Gastrocnemius medialis (tissue), 4 donors: Measurements from ENCODE around the gene NYAP2. TPM values are rescaled to one million over a fixed set of nuclear protein-coding genes. Genes with fewer than 3 reads are reported as not detected.

ENCODE experiments used
- ATAC-seq, 2 donors: fragments of 150-250 bp; one replicate each; pipeline ENCODE4 v1.9.1; 2016
- DNase-seq, 2 donors: peaks; one replicate each; pipeline ENCODE4 v3.0.0-alpha.2; 2019
- H3K27ac ChIP-seq, 4 donors: fragments of 200-600 bp; sonication (generic); 1 replicate in 1 of 4; 2 replicates in 3 of 4; pipeline ENCODE4 v1.5.1; 2016 to 2018; ENCODE audit warnings: mild to moderate bottlenecking in 2 of 4, moderate library complexity in 1 of 4
- H3K27me3 ChIP-seq, 3 donors: fragments of 200-600 bp; sonication (generic) in 2 of 3; 1 replicate in 1 of 3; 2 replicates in 2 of 3; pipeline versions ENCODE4 v1.5.1 to v1.6.0; 2016 to 2019; ENCODE audit warnings: mild to moderate bottlenecking in 1 of 3, moderate library complexity in 1 of 3
- H3K36me3 ChIP-seq, 2 donors: fragments of 200-600 bp; sonication (generic) in 1 of 2; one replicate each; pipeline ENCODE4 v1.5.1; 2017 to 2018
- H3K4me1 ChIP-seq, 2 donors: fragments of 200-600 bp; sonication (generic) in 1 of 2; one replicate each; pipeline ENCODE4 v1.5.1; 2016 to 2017; ENCODE audit warnings: mild to moderate bottlenecking in 2 of 2
- H3K4me3 ChIP-seq, 4 donors: fragments of 200-600 bp; sonication (generic) in 3 of 4; 1 replicate in 1 of 4; 2 replicates in 3 of 4; pipeline ENCODE4 v1.5.1; 2016 to 2019; ENCODE audit warnings: mild to moderate bottlenecking in 2 of 4
- H3K9me3 ChIP-seq, 3 donors: fragments of 200-600 bp; sonication (generic) in 2 of 3; 1 replicate in 1 of 3; 2 replicates in 2 of 3; pipeline ENCODE4 v1.5.1; 2016 to 2019
- CTCF ChIP-seq, 5 experiments: fragments of 450-650 bp in 3 of 5; fragments of 200-600 bp in 2 of 5; sonication (generic) in 2 of 5; IDR thresholded peaks in 4 of 5; conservative IDR thresholded peaks in 1 of 5; 1 replicate in 4 of 5; 2 replicates in 1 of 5; pipeline ENCODE4 v1.5.1; 2016 to 2019; ENCODE audit warnings: antibody characterized with exemption in 5 of 5, mild to moderate bottlenecking in 3 of 5, moderate library complexity in 3 of 5
- POLR2A ChIP-seq, 2 donors: fragments of 450-650 bp; IDR thresholded peaks; one replicate each; pipeline ENCODE4 v1.6.1; 2017; ENCODE audit warnings: antibody characterized with exemption in 2 of 2, mild to moderate bottlenecking in 2 of 2, moderate library complexity in 2 of 2
- in situ Hi-C, 4 donors: fragments of 200-750 bp; cut with MboI; loops; one replicate each; pipeline versions ENCODE4 v1.15.0 to v1.8.0; 2017; ENCODE audit warnings: low sequenced_read_pairs in 4 of 4
- intact Hi-C: fragments of 100-400 bp; cut with DNase I; formaldehyde crosslinking; loops from one replicate; pipeline ENCODE4 v1.15.1; 2023; ENCODE audit warnings: low total_unique reads
- total RNA-seq, 4 donors: library from RNA; depleted of rRNA; stranded (reverse); fragments of >200 nt; gene quantifications; one replicate each; pipeline versions ENCODE4 v1.1.0 to v1.2.3, GENCODE V29; 2016

Gene NYAP2
- total RNA-seq, 4 donors from 2014 or later = 0.36 to 1.7 (median 1.5) TPM

- intact Hi-C loops (no loop called here), in situ Hi-C loops (no loop called here)
- no peak for ATAC-seq
- Histone ChIP-seq H3K9me3 (no peaks in the 10 kb centered on the region), H3K4me3 (no peak overlapping the region), H3K27me3 (no peaks in the 10 kb centered on the region), H3K36me3 (no peaks in the 10 kb centered on the region), H3K27ac (no peak overlapping the region), H3K4me1 (no peaks in the 10 kb centered on the region)
- no peak for DNase-seq
- no peak for TF ChIP-seq CTCF (IDR thresholded peaks at IDR 0.05 in 4 of 5, conservative IDR thresholded peaks at IDR 0.05 in 1 of 5)
- no peak for TF ChIP-seq POLR2A (IDR thresholded peaks at IDR 0.05)
Measured at GRCh38 chr2:225400060-225400511, 576 bp downstream of the NYAP2 start.

DNA sequence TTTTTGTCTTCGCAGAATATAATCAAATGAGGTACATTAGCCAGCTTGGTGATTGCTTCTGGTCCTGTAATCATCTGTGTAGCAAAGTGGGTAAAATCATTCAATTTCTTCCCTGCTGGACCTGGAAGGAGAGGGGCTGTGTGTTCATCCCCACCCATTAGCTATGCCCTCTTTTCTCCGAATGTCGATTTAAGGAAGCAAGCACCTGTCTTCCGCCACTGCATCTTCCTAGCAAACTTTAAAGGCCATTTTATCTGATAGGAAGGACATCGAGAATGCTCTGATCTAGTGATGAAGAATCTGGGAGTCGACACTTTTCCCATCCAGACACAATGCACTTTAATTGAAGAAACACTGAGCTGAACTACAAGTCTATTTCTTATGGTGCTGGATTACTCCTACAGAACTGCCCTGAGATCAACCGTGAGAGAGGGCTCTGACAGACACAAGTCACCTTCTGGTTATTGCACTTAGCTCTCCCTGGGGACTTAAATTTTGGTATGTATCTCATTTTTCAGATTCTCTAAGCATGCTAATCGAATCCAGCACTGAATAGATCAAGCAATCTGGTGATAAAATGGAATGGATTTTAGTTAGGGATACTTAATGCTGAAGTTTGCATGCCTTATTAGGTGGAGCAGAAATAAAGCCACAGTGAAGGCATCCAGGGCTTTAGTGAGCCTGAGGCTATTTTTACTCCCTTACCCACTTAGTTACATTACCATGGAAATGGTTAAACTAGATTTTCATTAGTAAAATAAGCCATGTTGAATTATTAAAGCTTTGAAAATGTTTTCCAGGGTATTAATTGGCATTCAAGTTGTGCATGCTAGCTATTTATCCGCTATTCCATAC is 1.3 kb downstream of the NYAP2 start:
- intact Hi-C loops (no loop called here), in situ Hi-C loops (no loop called here)
- no peak for TF ChIP-seq POLR2A (IDR thresholded peaks at IDR 0.05)
- TF ChIP-seq CTCF (IDR thresholded peaks at IDR 0.05 in 4 of 5, conservative IDR thresholded peaks at IDR 0.05 in 1 of 5) = no peak
- no peak for DNase-seq
- H3K36me3 ChIP-seq = no peaks in the 10 kb centered on the region
- no peaks in the 10 kb centered on the region for H3K4me1 ChIP-seq
- H3K27ac ChIP-seq = no peak overlapping the region
- H3K4me3 ChIP-seq = no peak overlapping the region
- H3K9me3 ChIP-seq = no peaks in the 10 kb centered on the region
- no peaks in the 10 kb centered on the region for H3K27me3 ChIP-seq
- no peak for ATAC-seq

DNA sequence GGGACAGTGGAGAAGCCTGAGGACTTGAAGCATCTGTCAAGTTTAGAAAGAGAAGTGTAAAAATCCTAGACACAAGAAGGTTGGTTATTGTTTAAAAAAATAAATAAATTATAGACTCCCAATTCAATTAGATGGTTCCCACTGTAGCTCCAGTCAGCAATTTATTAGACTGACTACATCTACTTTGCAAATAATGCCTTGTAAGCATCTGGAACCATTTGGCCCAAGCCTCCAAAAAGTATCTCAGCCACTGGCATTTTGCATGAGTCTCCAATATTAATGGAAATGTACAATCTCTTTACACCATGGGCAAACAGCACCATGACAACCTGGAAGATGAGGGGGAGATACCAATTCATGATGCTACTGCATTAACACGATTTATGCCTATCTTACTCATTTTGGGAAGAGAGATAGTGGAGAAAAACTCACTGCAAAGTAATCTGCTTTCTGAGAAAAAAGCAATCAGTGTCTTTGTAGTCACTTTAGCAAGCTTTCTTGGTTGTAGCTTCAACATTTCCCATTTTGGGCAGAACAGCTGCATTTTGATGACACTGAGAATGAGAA is 2.8 kb downstream of the NYAP2 start:
- no peak for ATAC-seq
- no peak for TF ChIP-seq CTCF (IDR thresholded peaks at IDR 0.05 in 4 of 5, conservative IDR thresholded peaks at IDR 0.05 in 1 of 5)
- no peak for TF ChIP-seq POLR2A (IDR thresholded peaks at IDR 0.05)
- Histone ChIP-seq H3K36me3 (no peaks in the 10 kb centered on the region), H3K27me3 (no peaks in the 10 kb centered on the region), H3K4me1 (no peaks in the 10 kb centered on the region), H3K4me3 (no peak overlapping the region), H3K27ac (no peak overlapping the region), H3K9me3 (no peaks in the 10 kb centered on the region)
- in situ Hi-C loops = no loop called here
- DNase-seq = no peak
- intact Hi-C loops = no loop called here

GRCh38 chr2:225411452-225411851 is 11.9 kb downstream of the NYAP2 start:
- ATAC-seq (no peak), DNase-seq (no peak)
- Histone ChIP-seq H3K36me3 (no peaks in the 10 kb centered on the region), H3K27me3 (no peaks in the 10 kb centered on the region), H3K4me3 (no peak overlapping the region), H3K4me1 (no peaks in the 10 kb centered on the region), H3K9me3 (no peaks in the 10 kb centered on the region), H3K27ac (no peak overlapping the region)
- TF ChIP-seq CTCF (IDR thresholded peaks at IDR 0.05 in 4 of 5, conservative IDR thresholded peaks at IDR 0.05 in 1 of 5) (no peak), POLR2A (IDR thresholded peaks at IDR 0.05) (no peak)
- intact Hi-C loops = no loop called here
- in situ Hi-C loops = no loop called here
